ENCODE data around the gene CAPRIN1.

The CAPRIN1 gene

GRCh38 chr11:34051349-34052035 lies at the start of gene CAPRIN1:
TSS of gene CAPRIN1 (plus strand) at chr11:34051731. CDS start at chr11:34052421, 690 bp downstream.
- ATAC-seq = peak; percentile 76

- ATAC-seq = no peak
Measured at GRCh38 chr11:34002420-34002819, 49.1 kb upstream of the CAPRIN1 start.

GRCh38 chr11:34004236-34004635 lies 47.3 kb upstream of the CAPRIN1 start:
- ATAC-seq = no peak

- no peak for ATAC-seq
Measured at GRCh38 chr11:34006876-34007275, 44.7 kb upstream of the CAPRIN1 start.

- ATAC-seq = no peak
Measured at GRCh38 chr11:34012734-34013133, 38.8 kb upstream of the CAPRIN1 start.

GRCh38 chr11:34013898-34014571 lies 37.5 kb upstream of the CAPRIN1 start:
- ATAC-seq = no peak

- no peak for ATAC-seq
Measured at GRCh38 chr11:34021977-34022735, 29.4 kb upstream of the CAPRIN1 start.

- no peak for ATAC-seq
Measured at GRCh38 chr11:34026432-34026831, 25.1 kb upstream of the CAPRIN1 start.

GRCh38 chr11:34027516-34028408 lies 23.8 kb upstream of the CAPRIN1 start:
- no peak for ATAC-seq

GRCh38 chr11:34028425-34028824 lies 23.1 kb upstream of the CAPRIN1 start:
- ATAC-seq = no peak

- ATAC-seq = no peak
Measured at GRCh38 chr11:34029176-34029575, 22.4 kb upstream of the CAPRIN1 start.

GRCh38 chr11:34030382-34030781 lies 21.1 kb upstream of the CAPRIN1 start:
- ATAC-seq = no peak

- no peak for ATAC-seq
Measured at GRCh38 chr11:34033399-34033798, 18.1 kb upstream of the CAPRIN1 start.

GRCh38 chr11:34034053-34034452 lies 17.5 kb upstream of the CAPRIN1 start:
- no peak for ATAC-seq

GRCh38 chr11:34036456-34036855 lies 15.1 kb upstream of the CAPRIN1 start:
- no peak for ATAC-seq

GRCh38 chr11:34037016-34037415 lies 14.5 kb upstream of the CAPRIN1 start:
- ATAC-seq = no peak

GRCh38 chr11:34040571-34040970 lies 11.0 kb upstream of the CAPRIN1 start:
- no peak for ATAC-seq

- ATAC-seq = peak; percentile 82 to 83
Measured at GRCh38 chr11:34044664-34045485, 6.7 kb upstream of the CAPRIN1 start.

- ATAC-seq = no peak
Measured at GRCh38 chr11:34049028-34049427, 2.5 kb upstream of the CAPRIN1 start.

- no peak for ATAC-seq
Measured at GRCh38 chr11:34050581-34051348, 766 bp upstream of the CAPRIN1 start.
